ENCODE results near the gene MYLK. TPM values are rescaled to one million over a fixed set of nuclear protein-coding genes. Genes with fewer than 3 reads are reported as not detected.

MYLK gene
- total RNA-seq, 1 donor from 2014 or later, result 56.7 TPM

DNA sequence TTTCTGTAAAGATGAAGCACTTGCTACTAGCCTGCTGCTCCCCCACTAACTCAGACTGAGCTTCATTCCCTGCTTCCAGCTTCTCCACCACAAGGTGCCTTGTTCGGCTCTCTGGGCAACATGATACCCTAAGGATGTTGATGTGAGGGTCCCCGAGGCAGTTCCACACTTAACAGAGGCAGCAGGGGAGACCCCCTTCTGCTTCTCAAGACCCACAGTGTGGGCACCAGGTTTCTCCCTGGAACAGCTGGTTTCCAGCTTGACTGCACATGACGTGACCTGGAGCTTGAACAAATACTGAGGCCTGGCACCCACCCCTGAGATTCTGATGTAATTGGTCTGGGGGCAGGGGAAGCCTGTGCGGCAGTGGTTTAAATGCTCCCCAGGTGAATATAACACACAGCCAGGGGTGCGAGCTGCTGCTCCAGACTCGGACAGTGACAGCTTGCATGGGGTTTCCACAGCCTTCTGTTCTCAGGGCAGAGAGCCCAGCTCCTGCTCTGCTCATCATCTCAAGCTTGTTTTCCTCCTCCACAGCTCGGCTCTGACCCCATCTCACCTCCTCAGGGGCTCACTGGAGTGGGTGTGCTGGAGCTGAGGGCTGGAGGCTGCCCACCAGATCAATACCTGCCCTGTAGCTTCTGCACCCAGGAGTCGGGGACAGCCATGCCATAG, 204.3 kb downstream of the MYLK start:
- DNase-seq (ENCODE audit: low read depth in 2 of 2), result no peak

DNA sequence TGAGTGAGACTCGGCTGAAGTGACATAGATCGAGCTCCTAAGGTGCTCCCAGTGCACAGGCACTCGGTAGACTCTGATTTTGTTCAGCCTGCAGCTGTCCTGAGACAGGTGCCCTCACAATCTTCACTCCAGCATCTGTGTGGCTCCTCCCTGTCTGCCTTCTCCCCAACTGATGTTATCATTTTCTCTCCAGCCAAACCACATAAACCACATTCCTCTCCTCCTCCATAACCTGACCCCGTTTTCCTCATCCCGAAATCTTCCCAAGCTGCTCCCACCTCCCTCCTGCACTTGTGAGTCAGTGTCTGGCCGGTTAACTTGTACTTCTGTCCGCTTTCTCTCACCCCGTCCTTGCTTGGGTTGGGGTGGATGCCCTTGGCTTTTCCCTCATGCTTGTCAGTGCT, 206.0 kb downstream of the MYLK start:
- DNase-seq (ENCODE audit: low read depth in 2 of 2), result no peak

DNA sequence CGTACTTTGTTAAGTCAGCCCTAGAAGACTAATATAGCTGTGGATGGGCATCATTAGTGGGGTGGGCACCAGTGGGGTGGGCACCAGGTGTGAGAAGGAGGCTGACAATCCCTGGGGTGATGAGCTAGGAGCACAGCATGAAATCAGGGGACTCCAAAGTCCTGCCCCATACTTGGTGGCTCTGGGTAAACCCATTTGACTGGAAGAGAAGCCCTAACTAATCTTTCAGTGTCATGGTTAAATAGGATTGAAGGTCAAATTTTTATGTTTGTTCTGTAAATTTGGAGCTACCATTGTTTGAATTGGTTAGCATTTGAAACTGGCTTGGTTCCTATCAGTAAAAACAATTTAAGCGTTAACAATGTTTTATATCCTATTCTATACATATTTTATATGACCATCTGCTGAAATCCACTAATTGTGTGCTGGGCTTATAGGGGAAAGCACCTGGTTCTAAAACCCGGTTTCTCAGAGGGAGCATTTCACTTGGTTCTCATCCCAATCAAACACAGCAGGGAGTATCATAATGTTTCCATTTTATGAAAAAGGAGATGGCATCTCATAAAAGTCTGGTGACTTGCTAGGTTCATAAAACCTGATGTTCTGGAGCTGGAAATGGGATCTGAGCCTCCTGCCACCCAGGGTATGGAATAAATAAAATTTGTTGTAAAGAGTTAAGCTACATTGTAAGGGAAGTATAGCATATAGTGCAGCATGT, 211.5 kb downstream of the MYLK start:
- no peak for DNase-seq (ENCODE audit: low read depth in 2 of 2)

DNA sequence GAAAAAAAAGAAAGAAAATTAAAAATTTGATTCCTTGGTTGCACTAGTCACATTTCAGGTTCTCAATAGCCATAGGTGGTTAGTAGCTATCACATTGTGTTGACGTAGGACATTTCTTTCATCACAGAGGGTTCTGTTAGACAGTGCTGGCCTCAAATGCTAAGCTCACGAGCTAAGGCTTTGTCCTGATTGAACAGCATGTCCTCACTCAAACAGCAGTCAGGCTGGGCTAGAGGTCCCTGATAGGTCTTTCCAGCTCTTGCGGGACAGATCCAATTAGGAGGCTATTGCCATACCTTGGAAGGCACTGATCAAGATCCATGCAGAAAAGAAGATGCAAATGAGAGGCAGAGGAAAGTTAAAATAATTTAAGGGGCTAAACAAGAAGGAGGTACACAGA, 213.4 kb downstream of the MYLK start:
- DNase-seq (ENCODE audit: low read depth in 2 of 2), result no peak

DNA sequence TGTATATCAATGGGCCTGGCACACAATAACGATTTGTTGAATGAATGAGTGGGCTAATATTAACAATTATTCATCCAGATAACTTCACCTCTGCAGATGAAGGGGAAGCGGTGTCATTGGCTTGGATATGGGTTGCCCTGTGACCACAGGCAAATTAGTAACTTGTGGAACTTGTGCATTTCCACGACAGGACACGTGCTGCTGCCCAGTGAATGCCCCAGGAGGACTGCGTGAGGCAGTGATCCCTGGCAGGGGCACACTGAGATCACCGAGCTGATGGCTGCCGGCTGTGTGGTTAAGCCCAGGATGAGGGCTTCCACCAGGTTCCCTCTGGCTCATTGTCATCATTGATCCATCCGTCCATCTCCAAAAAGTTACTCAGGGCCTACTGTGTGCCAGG, 215.2 kb downstream of the MYLK start:
- DNase-seq (ENCODE audit: low read depth in 2 of 2), result no peak

DNA sequence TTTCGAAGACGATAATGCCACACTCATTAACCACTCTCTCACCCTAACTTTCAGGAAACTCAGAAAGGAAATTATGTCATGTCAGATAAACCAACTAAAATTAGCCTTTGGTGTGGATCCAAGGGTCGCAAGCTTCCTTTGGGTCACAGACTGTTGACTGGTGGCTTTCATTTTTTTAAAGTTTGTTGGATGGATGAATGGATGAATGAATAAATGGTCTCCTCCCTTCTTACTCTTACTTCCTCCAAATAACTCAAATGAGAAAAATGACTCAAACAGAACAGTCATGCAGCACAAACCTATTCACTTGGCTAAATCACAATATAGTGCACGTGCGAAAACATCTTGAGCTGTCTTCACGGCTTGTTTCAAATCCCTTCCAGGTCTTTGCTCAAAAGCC, 216.3 kb downstream of the MYLK start:
- peak; percentile 69 to 84 for DNase-seq (ENCODE audit: low read depth in 2 of 2)

DNA sequence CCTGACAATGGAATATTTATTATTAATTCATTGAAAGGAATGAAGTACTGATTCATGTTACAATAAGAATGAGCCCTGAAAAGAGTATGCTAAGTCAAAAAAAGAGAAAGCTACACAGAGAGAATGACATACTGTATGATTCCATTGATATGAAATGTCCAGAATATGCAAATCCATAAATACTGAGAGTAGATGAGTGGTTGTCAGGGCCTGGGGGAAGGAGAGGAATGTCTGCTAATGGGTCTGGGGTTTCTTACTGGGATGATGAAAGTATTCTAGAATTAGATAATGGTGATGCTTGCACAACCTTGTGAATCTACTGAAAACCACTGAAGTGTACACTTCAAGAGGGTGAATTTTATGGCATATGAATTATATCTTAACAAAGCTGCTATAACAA, 219.4 kb downstream of the MYLK start:
- no peak for DNase-seq (ENCODE audit: low read depth in 2 of 2)

DNA sequence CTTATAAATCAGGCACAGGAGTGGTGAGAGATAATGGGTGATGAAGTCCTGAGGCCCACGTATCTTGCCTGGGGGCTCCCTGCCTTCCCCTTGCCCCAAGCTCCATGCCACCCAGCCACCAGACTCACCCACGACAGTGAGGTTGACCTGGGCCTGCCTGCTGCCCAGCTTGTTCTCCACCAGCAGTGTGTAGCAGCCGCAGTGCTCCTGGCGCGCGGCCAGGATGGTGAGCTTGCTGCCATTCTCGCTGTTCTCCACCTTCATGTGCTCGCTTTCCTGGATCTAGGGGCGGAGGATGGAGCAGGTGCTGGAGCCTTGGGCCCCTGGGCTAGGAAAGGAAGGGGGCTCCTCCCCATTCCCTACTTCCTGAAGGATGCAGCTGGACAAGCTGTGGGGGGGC, 220.2 kb downstream of the MYLK start:
- no peak for DNase-seq (ENCODE audit: low read depth in 2 of 2)

DNA sequence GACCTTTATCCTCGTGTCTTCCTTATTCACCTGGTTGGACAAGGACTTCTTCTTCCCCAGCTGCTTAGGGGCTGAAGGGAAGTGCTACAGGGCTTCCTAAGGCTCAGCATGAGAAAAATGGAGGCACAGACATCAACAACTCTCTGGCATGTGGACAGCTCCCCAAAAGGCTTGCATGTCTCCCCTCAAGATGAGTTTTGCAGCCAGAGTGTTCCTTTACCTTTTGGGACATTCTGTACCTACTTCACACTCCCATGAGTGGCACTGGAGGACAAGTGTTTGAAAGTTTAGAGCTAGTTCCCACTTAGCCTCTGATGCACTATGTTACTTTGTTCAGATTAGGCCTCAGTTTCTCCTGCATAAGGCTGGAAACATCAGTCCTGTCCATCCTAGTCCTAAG, 222.2 kb downstream of the MYLK start:
- DNase-seq (ENCODE audit: low read depth in 2 of 2), result no peak

DNA sequence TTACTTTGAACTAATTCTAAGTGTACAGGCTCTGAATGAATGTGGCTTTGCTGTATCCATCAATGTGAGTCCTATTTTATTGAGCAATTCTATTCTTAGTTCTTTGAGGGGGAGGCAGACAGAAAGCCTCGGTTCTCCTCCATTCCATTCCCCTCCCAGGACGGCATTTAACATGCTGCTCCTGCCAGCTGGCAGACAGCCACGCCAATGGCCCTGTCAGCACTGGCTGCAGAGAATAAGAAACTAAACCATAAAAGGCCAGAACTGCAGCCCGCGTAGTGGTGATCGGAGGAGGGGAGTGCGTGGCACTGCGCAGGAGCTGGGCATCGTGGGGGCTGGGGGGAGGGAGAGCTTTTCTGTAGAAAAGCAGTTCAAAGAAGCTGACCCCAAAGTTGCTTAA, 223.2 kb downstream of the MYLK start:
- DNase-seq (ENCODE audit: low read depth in 2 of 2), result peak; percentile 82 to 89

DNA sequence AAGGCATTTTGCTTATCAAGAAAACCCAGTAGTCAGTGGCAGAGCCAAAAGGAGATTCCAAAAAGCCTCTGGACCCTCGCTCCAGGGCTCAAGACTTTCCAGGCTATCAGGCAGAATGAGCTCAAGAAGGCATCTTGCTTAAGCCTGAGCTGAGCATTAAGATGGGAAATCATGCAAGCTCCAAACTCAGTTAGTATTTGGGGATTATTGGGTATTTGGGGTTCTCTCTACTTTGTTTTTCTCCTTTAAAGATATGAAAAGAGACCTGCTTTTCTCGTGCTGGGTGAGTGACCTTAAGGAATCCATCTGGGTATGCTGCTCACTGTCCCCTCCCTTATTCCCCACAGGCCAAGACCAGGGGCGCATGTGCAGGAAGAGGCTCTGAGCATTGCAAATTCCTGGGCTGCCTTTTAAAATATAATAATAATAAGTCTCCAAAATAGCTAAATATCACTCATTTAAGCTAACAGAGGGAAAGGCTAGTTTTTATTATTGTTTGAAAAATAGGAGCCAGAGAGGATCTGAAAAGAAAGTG, 223.9 kb downstream of the MYLK start:
- no peak for DNase-seq (ENCODE audit: low read depth in 2 of 2)

DNA sequence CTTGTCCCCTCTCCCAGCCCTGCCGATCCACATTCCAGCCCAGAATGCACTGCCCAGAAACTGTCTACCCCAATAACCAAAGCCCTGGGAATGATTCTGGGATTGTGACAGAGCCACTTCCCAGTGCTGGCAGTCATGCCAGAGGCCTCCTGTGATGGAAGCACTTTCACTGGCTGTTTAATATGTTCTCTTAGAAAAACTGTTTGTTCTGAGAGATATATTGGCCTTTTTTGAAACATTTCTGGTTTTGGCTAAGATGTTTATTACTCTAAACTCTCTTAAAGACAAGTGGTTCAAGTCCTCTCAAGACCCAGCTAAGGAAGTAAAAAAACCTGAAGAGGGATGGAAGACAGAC, 225.3 kb downstream of the MYLK start:
- no peak for DNase-seq (ENCODE audit: low read depth in 2 of 2)

DNA sequence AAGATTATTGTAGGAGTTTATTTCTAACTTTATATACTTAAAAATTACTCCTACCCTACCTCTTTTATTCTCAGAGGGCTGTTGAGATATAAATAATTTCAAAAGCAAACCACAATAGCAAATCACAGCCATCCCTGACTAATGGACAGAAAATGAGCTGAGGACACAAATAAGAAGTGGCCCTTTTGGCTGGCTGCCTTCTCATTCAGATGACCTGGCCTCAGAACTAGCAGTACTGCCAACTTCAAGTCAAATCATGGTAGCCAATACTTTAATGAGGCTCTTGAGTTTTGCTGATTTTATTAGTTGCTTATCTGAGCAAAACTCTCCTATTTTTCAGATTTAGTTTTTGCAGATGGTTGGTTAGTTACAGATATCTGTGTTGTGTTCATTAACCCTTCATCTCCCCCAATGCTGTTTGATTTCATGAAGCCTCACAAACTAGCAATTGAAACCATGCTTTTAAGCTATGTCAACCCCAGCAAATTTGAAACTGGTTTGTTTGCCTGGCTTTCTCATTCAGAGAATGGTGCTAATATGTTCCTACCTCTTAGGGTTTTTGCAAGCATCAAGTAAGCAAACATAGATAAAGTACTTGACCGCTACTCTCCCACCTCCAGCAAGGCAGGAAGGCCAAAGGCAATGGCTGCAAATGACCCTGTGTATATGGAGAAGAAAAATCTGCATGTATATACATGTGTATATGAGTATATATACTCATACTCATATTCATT, 225.8 kb downstream of the MYLK start:
- peak in 1 of 2 donors; percentile 52 for DNase-seq (ENCODE audit: low read depth in 2 of 2)

DNA sequence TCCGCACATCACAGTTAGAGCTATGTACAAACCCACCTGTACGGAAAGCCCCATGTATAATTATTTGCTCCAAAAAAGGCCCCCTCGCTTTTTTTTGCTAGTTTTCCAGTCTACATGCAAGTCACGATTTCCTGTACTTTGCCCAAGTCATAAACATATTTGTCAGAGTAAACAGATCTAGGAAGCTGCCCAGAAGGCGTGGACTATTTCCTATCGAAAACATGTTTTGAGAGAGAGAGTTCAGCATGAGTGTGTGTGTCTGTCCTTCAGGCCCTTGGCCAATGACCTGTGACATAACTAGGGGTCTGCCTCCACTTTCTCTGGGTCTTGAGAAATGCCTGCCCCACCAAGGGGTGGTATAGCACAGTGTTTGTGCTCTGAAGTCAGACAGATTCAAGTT, 226.6 kb downstream of the MYLK start:
- DNase-seq (ENCODE audit: low read depth in 2 of 2), result peak; percentile 26 to 80

DNA sequence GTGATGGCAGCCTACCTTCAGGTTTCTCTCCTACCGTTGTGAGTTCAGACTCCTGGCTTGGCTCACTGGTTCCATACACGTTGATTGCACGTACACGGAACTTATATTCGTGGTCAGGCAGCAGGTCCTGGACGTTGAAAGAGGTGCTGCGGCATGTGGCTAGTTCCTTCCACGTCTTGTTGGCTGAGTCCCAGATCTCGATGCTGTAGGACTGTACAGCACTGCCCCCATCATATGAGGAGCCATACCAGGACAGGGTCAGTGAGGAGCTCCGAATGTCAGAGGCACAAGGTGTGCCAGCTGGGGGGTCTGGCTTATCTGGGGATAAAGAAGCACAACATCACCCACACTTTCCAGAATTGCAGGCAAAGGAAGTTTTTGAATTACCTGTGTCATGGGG, 227.0 kb downstream of the MYLK start:
- no peak for DNase-seq (ENCODE audit: low read depth in 2 of 2)

DNA sequence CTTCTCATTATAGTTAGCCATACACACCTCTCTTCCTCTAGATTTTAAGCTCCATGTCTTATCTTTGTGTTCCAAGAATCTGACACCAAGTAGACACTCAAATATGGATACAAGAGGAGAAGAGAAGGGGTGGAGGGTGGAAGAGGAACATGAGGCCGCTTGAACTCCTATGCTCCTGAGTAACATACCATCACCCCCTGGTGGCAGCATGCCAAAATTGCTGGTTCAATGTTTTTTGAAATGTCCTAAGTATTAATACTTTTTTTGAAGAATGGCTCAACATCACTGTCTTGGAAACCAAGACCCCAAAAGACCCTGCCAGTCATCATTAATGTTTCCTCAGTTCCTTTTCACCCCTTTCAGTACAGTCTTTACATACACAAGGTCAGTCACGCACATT, 227.4 kb downstream of the MYLK start:
- no peak for DNase-seq (ENCODE audit: low read depth in 2 of 2)

DNA sequence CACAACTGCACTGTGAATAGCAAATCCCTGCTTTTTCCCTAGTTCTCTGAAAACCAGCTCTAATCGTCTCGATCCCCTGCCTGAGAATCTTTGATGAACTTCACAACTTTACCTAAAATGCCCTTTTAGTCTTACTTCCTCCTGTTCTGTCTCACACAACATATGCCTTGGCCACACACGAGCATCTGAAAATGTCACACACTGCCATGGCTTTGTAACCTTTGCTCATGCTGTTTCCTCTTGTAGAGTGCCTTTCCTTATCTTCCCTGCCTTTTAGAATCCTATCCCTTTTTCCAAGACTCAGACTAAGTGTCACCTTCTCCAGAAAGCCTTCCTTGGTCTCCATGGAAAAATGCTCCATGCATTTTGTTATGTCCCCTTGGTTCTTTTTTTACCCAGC, 227.9 kb downstream of the MYLK start:
- no peak for DNase-seq (ENCODE audit: low read depth in 2 of 2)

DNA sequence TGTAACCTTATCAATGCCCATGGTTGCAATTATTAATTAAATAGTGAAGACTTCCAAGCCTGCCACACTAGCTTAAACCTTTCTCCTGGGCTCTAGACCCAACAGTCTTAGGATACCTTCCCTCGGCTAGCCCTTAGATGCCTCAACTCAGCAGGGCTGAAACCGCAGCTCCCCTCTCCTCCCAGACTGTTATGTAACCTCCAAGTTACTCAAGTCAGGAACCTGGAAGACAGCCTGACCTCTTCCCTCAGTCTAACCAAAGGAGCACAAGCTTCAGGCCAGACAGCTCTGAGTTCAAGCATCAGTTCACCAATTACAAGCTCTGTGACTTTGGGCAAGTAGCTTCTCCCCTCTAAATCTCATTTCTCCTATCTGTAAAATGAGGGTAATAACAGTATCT, 228.7 kb downstream of the MYLK start:
- DNase-seq (ENCODE audit: low read depth in 2 of 2), result no peak

DNA sequence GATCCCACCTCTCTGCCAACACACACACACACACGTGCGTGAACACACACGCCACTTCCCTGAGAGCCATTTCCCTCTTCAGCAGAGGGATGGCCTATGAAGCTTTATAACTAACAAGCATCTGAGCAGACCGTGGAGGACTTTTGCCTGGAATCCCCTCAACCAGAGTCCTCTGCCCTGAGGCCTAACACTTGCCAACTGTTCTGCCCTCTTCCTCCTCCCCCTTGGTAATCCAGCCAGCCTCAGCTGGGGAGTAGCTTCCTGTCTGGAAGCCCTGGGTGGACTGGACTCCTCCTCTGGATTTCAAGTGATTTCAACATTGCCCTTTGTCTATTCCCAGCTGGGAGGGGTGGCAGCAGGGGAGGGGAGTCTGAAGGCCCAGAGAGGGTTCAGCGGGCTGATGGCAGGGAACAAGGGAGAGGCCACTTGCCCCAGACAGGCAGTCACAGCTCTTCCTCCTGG, 230.9 kb downstream of the MYLK start:
- peak; percentile 26 to 53 for DNase-seq (ENCODE audit: low read depth in 2 of 2)

DNA sequence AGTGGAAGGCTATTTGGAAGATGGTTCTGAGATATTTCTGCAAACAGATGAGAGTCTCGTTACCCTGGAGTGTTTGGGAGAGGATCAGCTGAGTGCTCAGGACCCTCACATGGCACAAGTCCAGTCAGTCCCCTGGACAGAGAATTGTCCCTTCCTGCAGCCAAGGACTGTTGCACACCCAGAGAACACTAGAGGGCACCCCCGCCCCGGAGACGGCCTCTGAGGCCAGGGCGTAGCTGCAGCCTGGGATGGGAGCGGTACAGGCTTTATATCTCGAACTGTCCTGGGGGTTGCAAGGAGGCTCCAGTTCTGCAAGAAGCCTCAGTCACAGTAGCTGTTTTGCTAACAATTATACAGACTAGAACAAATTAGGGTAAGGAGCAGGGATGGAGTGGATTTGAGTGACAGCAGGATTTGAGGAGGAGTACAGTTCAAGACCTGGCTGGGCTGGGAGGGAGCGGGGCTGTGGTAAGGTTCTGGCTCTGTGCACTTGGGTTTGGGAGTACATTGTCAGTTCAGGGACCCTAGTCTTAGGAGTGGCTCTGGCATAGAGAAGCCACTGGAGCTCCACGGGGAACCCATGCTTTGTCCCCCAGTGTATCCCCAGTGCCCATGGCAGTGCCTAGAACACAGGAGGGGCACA, 231.7 kb downstream of the MYLK start:
- peak; percentile 50 to 72 for DNase-seq (ENCODE audit: low read depth in 2 of 2)

DNA sequence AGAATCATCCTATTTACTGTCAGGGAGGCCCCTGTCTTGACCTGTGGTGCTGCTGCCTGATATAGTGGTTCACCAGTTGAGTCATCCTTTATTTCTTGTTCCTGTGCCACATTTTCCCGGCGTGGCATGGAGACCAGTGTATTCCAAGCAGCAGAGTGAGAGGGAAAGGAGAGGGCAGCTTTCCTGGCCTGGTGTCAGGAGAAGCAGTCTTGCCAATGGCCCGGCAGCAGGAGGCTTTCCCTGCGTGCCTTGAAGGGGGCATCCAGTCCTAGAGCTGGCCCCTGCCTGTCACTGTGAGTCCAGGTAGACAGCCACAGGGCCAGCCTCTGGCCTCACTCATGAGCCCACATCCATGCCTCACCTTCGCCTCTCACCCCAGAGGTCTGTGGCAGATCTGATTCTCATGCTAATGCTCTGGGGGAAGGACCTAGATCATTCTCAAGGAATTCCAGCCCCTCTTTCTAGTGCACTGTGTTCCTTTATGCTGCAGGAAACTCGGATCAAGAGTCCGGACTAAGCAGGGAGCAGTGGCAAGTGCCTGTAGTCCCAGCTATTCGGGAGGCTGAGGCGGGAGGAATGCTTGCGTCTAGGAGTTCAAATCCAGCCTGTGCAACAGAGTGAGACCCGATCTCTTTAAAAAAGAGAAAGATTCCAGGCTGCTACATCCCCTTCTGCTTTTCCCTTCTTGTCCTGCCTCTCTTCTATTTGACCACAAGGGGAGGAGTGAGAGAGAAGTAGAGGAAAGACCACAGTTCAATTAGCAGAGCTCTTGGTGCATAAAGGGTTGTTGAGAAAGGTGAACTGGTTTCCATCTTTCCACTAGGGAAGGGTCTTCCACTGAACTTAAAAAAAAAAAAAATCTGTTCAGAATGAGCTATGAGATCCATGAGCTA, 232.4 kb downstream of the MYLK start:
- DNase-seq (ENCODE audit: low read depth in 2 of 2), result no peak

Data from dermis microvascular lymphatic vessel endothelial cell (primary cell).